K562 (cell line): ENCODE results near the gene PLCG2. TPM values are rescaled to one million over a fixed set of nuclear protein-coding genes. Genes with fewer than 3 reads are reported as not detected.

Source experiments
- ATAC-seq: fragments of 200-7000 bp; cut with Tn5 transposase; 3 replicates; pipeline ENCODE4 v1.9.1; 2020; ENCODE audit warnings: moderate library complexity
- BruUV-seq: library from RNA; stranded (reverse); fragments of 400-500 nt; replicated peaks from 2 replicates; lab custom pipeline; 2021; lab: Mats Ljungman, UMichigan
- CTCF ChIA-PET: fragments of 300-600 bp; formaldehyde crosslinking; extraction: SDS; loops from one replicate; lab custom pipeline; 2021; ENCODE audit warnings: low intra/inter-chr PET ratio; lab: Yijun Ruan, JAX
- POLR2A ChIA-PET: fragments of 300-600, 350-650 bp; sonication (Branson Sonifier 250); formaldehyde crosslinking; extraction: SDS; loops from one replicate; lab custom pipeline; 2021; ENCODE audit warnings: antibody characterized with exemption, inconsistent platforms; lab: Yijun Ruan, JAX
- DNase-seq, 4 experiments: peaks; one replicate each; pipeline versions ENCODE4 v3.0.0 to v3.0.0-alpha.2; 2011 to 2018; ENCODE audit warnings: low spot score in 3 of 4, mixed read lengths in 3 of 4; ENCODE audit errors: extremely low read depth in 1 of 4
- FAIRE-seq: peaks from 2 replicates; lab custom pipeline; 2011; peaks lifted over from hg19 to GRCh38; lab: Jason Lieb, UNC
- H2AFZ ChIP-seq: 2 replicates; pipeline ENCODE4 v1.6.0; 2011; ENCODE audit warnings: low read depth, low read length, control low read depth, inconsistent platforms
- H3K27ac ChIP-seq: fragments of 200-600 bp; 3 replicates; pipeline ENCODE4 v1.8.0; 2011; ENCODE audit warnings: low read depth, mild to moderate bottlenecking, control low read depth, inconsistent platforms, low read length, moderate library complexity, mixed read lengths; ENCODE audit errors: extremely low read depth
- H3K27me3 ChIP-seq, 2 experiments: fragments of 300-600 bp in 1 of 2; 2 replicates in 1 of 2; 3 replicates in 1 of 2; pipeline versions ENCODE4 v1.6.0 to v1.8.0; 2011; ENCODE audit warnings: inconsistent platforms in 2 of 2, low read length in 2 of 2, mild to moderate bottlenecking in 1 of 2, mixed read lengths in 1 of 2, moderate library complexity in 1 of 2; ENCODE audit not compliant: control insufficient read depth in 2 of 2, insufficient read depth in 2 of 2
- H3K36me3 ChIP-seq: fragments of 300-600 bp; 3 replicates; pipeline ENCODE4 v1.8.0; 2011; ENCODE audit warnings: mild to moderate bottlenecking, low read length, inconsistent platforms; ENCODE audit not compliant: control insufficient read depth, insufficient read depth
- H3K4me1 ChIP-seq, 2 experiments: fragments of 200-600 bp in 1 of 2; replicated peaks in 1 of 2; 2 replicates in 1 of 2; 3 replicates in 1 of 2; pipeline versions ENCODE4 v1.5.1 to v1.8.0; 2011; ENCODE audit warnings: inconsistent platforms in 2 of 2, low read length in 2 of 2, mild to moderate bottlenecking in 1 of 2, mixed read lengths in 1 of 2, moderate library complexity in 1 of 2; ENCODE audit not compliant: control insufficient read depth in 2 of 2, insufficient read depth in 2 of 2
- H3K4me2 ChIP-seq: 2 replicates; pipeline ENCODE4 v1.6.1; 2011; ENCODE audit warnings: low read length, control low read depth, inconsistent platforms, mixed read lengths; ENCODE audit not compliant: insufficient read depth
- H3K4me3 ChIP-seq: fragments of 200-600 bp; sonication (generic), shearing (Covaris generic); 2 replicates; pipeline ENCODE4 v1.5.1; 2016; ENCODE audit warnings: control low read depth, inconsistent platforms
- H3K79me2 ChIP-seq: fragments of 200-600 bp; 3 replicates; pipeline ENCODE4 v1.8.0; 2011; ENCODE audit warnings: low read length, inconsistent platforms; ENCODE audit not compliant: control insufficient read depth, insufficient read depth
- H3K9ac ChIP-seq, 2 experiments: 2 replicates each; pipeline versions ENCODE4 v1.6.0 to v1.6.1; 2011; ENCODE audit warnings: low read depth in 2 of 2, low read length in 2 of 2, control low read depth in 1 of 2, inconsistent platforms in 1 of 2, mild to moderate bottlenecking in 1 of 2, mixed read lengths in 1 of 2; ENCODE audit not compliant: insufficient read depth in 1 of 2
- H3K9me1 ChIP-seq: one replicate; pipeline ENCODE4 v1.6.0; 2011; ENCODE audit warnings: inconsistent platforms, mild to moderate bottlenecking, low read length, moderate library complexity; ENCODE audit not compliant: control insufficient read depth, insufficient read depth
- H3K9me3 ChIP-seq: replicated peaks from 2 replicates; pipeline ENCODE4 v1.5.1; 2011; ENCODE audit warnings: low read depth, low read length, inconsistent platforms; ENCODE audit not compliant: control insufficient read depth, insufficient read depth
- H4K20me1 ChIP-seq: replicated peaks from 2 replicates; pipeline ENCODE4 v1.6.1; 2011; ENCODE audit warnings: low read length, inconsistent platforms, mixed read lengths; ENCODE audit not compliant: control insufficient read depth, insufficient read depth
- BCL6 ChIP-seq: fragments of 250-450 bp; sonication (Bioruptor Pico); IDR thresholded peaks from 2 replicates; pipeline ENCODE4 v1.4.0; 2020
- BCOR ChIP-seq: fragments of 450-650 bp; IDR thresholded peaks from 2 replicates; pipeline ENCODE4 v1.6.1; 2016
- CBX1 ChIP-seq: sonication (generic); IDR thresholded peaks from 2 replicates; pipeline ENCODE4 v1.6.1; 2016; ENCODE audit warnings: antibody characterized with exemption, low read depth, mild to moderate bottlenecking
- CHD4 ChIP-seq: fragments of 200-600 bp; sonication (generic); IDR thresholded peaks from 3 replicates; pipeline ENCODE4 v1.6.1; 2012; ENCODE audit warnings: low read depth, mild to moderate bottlenecking, mixed read lengths, low read length, inconsistent platforms; ENCODE audit not compliant: insufficient read depth, insufficient replicate concordance, poor library complexity, severe bottlenecking
- HDAC2 ChIP-seq: fragments of 450-650 bp; IDR thresholded peaks from 2 replicates; pipeline ENCODE4 v1.6.1; 2016; ENCODE audit warnings: mild to moderate bottlenecking
- KDM1A ChIP-seq, 2 experiments: fragments of 450-650 bp; IDR thresholded peaks; 2 replicates each; pipeline ENCODE4 v1.6.1; 2016; ENCODE audit warnings: mild to moderate bottlenecking in 2 of 2
- POLR2G ChIP-seq: fragments of 200-400 bp; formaldehyde crosslinking; IDR thresholded peaks from 2 replicates; pipeline ENCODE4 v1.6.1; 2017; ENCODE audit warnings: low read depth, mild to moderate bottlenecking, antibody characterized with exemption, low read length, moderate library complexity
- PTBP1 ChIP-seq: fragments of 200-400 bp; formaldehyde crosslinking; IDR thresholded peaks from 2 replicates; pipeline ENCODE4 v1.6.1; 2017; ENCODE audit warnings: low read depth, low read length
- RBM25 ChIP-seq: fragments of 200-400 bp; formaldehyde crosslinking; IDR thresholded peaks from 2 replicates; pipeline ENCODE4 v1.6.1; 2018; ENCODE audit warnings: low read length, low read depth, moderate library complexity; ENCODE audit not compliant: severe bottlenecking
- RCOR1 ChIP-seq, 2 experiments: IDR thresholded peaks; 2 replicates each; pipeline ENCODE4 v1.6.1; 2012; ENCODE audit warnings: low read depth in 2 of 2, low read length in 2 of 2, borderline replicate concordance in 1 of 2, improper control_type of control experiment in 1 of 2
- SMARCA5 ChIP-seq: fragments of 450-650 bp; IDR thresholded peaks from 2 replicates; pipeline ENCODE4 v1.6.1; 2016
- SOX6 ChIP-seq: fragments of 450-650 bp; IDR thresholded peaks from 2 replicates; pipeline ENCODE4 v1.6.1; 2014; ENCODE audit warnings: mild to moderate bottlenecking
- ZFP36 ChIP-seq: fragments of 150-350 bp; IDR thresholded peaks from 2 replicates; pipeline ENCODE4 v1.6.1; 2018; ENCODE audit warnings: low read length, low read depth; ENCODE audit not compliant: partially characterized antibody
- ZNF277 ChIP-seq: fragments of 250-450 bp; sonication (Bioruptor Pico); IDR thresholded peaks from 2 replicates; pipeline ENCODE4 v1.8.0; 2022; ENCODE audit warnings: inconsistent platforms, mild to moderate bottlenecking, moderate library complexity, borderline replicate concordance
- WGBS: fragments of 100-300 bp; shearing (Covaris generic); methylation state at CpG from one replicate; pipeline ENCODE4 v1.1.6; 2016; ENCODE audit warnings: low coverage, mixed read lengths; ENCODE audit not compliant: insufficient coverage; ENCODE audit errors: missing lambda C conversion rate; 5-methylcytosine and 5-hydroxymethylcytosine counted together
- in situ Hi-C: fragments of 300-500 bp; cut with MboI; formaldehyde crosslinking; loops from 4 replicates; pipeline ENCODE4 v1.15.0; 2018; ENCODE audit warnings: inconsistent platforms, mixed read lengths
- intact Hi-C: fragments of 100-400 bp; cut with micrococcal nuclease; formaldehyde crosslinking; loops from 2 replicates; pipeline ENCODE4 v1.14.2; 2022
- polyA plus RNA-seq, 8 experiments: library from polyadenylated mRNA; depleted of rRNA in 4 of 8; stranded (reverse) in 5 of 8; unstranded in 3 of 8; fragments of >200 nt; fragmentation: Nextera tagmentation in 2 of 8; fragmentation: Illumina TruSeq in 1 of 8; extraction: Ambion mirVana in 2 of 8; extraction: Trizol in 1 of 8; gene quantifications; 2 replicates each; pipeline versions ENCODE4 v1.2.1 to v1.2.3, GENCODE V29; 2011 to 2014; ENCODE audit warnings: inconsistent platforms in 1 of 8, missing spikeins in 1 of 8
- total RNA-seq, 7 experiments: library from RNA; depleted of rRNA in 6 of 7; stranded (reverse); fragments of >200 nt in 6 of 7; fragmentation: Illumina TruSeq in 2 of 7; extraction: Trizol in 2 of 7; gene quantifications; 2 replicates each; pipeline versions ENCODE4 v1.2.1 to v1.2.3, GENCODE V29; 2011 to 2021; ENCODE audit warnings: low replicate concordance in 1 of 7

Gene PLCG2
- total and polyA plus RNA-seq, 9 of the 15 experiments (the other 6 are each of a cell fraction or from before 2014, with no cell fraction given): 0.94 to 7.1 (median 3.1) TPM

- Histone ChIP-seq H4K20me1 (peaks cover 6% of the 10 kb centered on the region), H3K27me3 (peaks cover 16 to 53% of the 10 kb centered on the region in 2 experiments; a peak in 4 of 5 replicates), H3K9ac (no peak overlapping the region), H3K36me3 (no peaks in the 10 kb centered on the region), H3K9me1 (no peaks in the 10 kb centered on the region), H2AFZ (no peak overlapping the region), H3K79me2 (no peaks in the 10 kb centered on the region)
- DNase-seq: no peak
- POLR2A ChIA-PET: no interaction called here
- in situ Hi-C loops: no loop called here
- peak; percentile 63; the same call in 1 of the 2 replicates for TF ChIP-seq CBX1
- peak; percentile 94 for TF ChIP-seq RBM25
- TF ChIP-seq SOX6: no peak
- TF ChIP-seq ZNF277 (CRISPR knock-in tag): no peak
- TF ChIP-seq KDM1A (IDR thresholded peaks at IDR 0.05): peak; percentile 70 to 72
- TF ChIP-seq POLR2G: no peak
- TF ChIP-seq RCOR1 (IDR thresholded peaks at IDR 0.05; ENCODE audit: borderline replicate concordance in 1 of 2, low read depth in 2 of 2, low read length in 2 of 2): peak in 1 of 2 experiments; percentile 39; a peak in 1 of 4 replicates
- TF ChIP-seq SMARCA5: peak; percentile 75; the same call in 1 of the 2 replicates
- TF ChIP-seq HDAC2: peak; percentile 55; the same call in 1 of the 2 replicates
- peak; percentile 90 for TF ChIP-seq BCOR
- TF ChIP-seq ZFP36: peak; percentile 92
- no peak for TF ChIP-seq BCL6 (CRISPR knock-in tag)
- TF ChIP-seq PTBP1: peak; percentile 65; the same call in 1 of the 2 replicates
- peak; percentile 61 for TF ChIP-seq CHD4
- TF ChIP-seq, all 486 proteins: peak for 10
- FAIRE-seq (no peak), ATAC-seq (no peak)
- no TSS peak for BruUV-seq
- WGBS: 1% methylated on average over 5 of the region's 5 CpGs
- Histone ChIP-seq H3K4me1 (peaks cover 0 to 5% of the 10 kb centered on the region in 2 experiments; a peak in 1 of 5 replicates), H3K9me3 (no peaks in the 10 kb centered on the region), H3K27ac (no peak overlapping the region), H3K4me2 (no peak overlapping the region), H3K4me3 (no peak overlapping the region)
- intact Hi-C loops: no loop called here
- CTCF ChIA-PET: no interaction called here
Measured at GRCh38 chr16:81913222-81913621, 134.1 kb downstream of the PLCG2 start.
